Measurements from ENCODE around the gene PLA2G4D. TPM values are rescaled to one million over a fixed set of nuclear protein-coding genes. Genes with fewer than 3 reads are reported as not detected.

The PLA2G4D gene
- total RNA-seq, 1 donor from 2014 or later = not detected

- no peak for ATAC-seq (ENCODE audit: low read depth)
- intact Hi-C loops (cut with micrococcal nuclease) = loop anchor here (2.0 kb wide), 1 partner anchor 22 kb away; no protein-coding TSS in a partner anchor
- no peaks in the 10 kb centered on the region for H3K36me3 Mint-ChIP-seq (ENCODE audit: low read depth)
- TF ChIP-seq, protein P1, sequence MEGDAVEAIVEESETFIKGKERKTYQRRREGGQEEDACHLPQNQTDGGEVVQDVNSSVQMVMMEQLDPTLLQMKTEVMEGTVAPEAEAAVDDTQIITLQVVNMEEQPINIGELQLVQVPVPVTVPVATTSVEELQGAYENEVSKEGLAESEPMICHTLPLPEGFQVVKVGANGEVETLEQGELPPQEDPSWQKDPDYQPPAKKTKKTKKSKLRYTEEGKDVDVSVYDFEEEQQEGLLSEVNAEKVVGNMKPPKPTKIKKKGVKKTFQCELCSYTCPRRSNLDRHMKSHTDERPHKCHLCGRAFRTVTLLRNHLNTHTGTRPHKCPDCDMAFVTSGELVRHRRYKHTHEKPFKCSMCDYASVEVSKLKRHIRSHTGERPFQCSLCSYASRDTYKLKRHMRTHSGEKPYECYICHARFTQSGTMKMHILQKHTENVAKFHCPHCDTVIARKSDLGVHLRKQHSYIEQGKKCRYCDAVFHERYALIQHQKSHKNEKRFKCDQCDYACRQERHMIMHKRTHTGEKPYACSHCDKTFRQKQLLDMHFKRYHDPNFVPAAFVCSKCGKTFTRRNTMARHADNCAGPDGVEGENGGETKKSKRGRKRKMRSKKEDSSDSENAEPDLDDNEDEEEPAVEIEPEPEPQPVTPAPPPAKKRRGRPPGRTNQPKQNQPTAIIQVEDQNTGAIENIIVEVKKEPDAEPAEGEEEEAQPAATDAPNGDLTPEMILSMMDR (IDR thresholded peaks at IDR 0.05) = no peak
- ChIA-PET CTCF (no interaction called here), POLR2A (no interaction called here)
- H3K27ac Mint-ChIP-seq = peak overlapping the region; percentile 68
- no peak for DNase-seq
- no peaks in the 10 kb centered on the region for H3K27me3 Mint-ChIP-seq
- peak overlapping the region; percentile 30 for H3K4me3 Mint-ChIP-seq
- H3K4me1 Mint-ChIP-seq = peaks cover 35% of the 10 kb centered on the region
- H3K9me3 Mint-ChIP-seq = no peaks in the 10 kb centered on the region
Observed at GRCh38 chr15:42034628-42035434, 59.5 kb downstream of the PLA2G4D start.

GRCh38 chr15:42033214-42033873 lies 61.0 kb downstream of the PLA2G4D start:
- Mint-ChIP-seq H3K4me1 (peaks cover 35% of the 10 kb centered on the region), H3K9me3 (no peaks in the 10 kb centered on the region), H3K27ac (peak overlapping the region; percentile 10), H3K4me3 (no peak overlapping the region), H3K36me3 (ENCODE audit: low read depth) (no peaks in the 10 kb centered on the region), H3K27me3 (no peaks in the 10 kb centered on the region)
- CTCF ChIA-PET = no interaction called here
- ATAC-seq (ENCODE audit: low read depth) (peak; percentile 55), DNase-seq (no peak)
- POLR2A ChIA-PET = no interaction called here
- intact Hi-C loops (cut with micrococcal nuclease) = no loop called here
- TF ChIP-seq, protein P1 (IDR thresholded peaks at IDR 0.05) = no peak

- H3K36me3 Mint-ChIP-seq (ENCODE audit: low read depth) = no peaks in the 10 kb centered on the region
- POLR2A ChIA-PET = no interaction called here
- no peak overlapping the region for H3K4me3 Mint-ChIP-seq
- DNase-seq (no peak), ATAC-seq (ENCODE audit: low read depth) (no peak)
- H3K9me3 Mint-ChIP-seq = no peaks in the 10 kb centered on the region
- TF ChIP-seq, protein P1 (IDR thresholded peaks at IDR 0.05) = no peak
- no peaks in the 10 kb centered on the region for H3K27me3 Mint-ChIP-seq
- H3K27ac Mint-ChIP-seq = peak overlapping the region; percentile 10
- intact Hi-C loops (cut with micrococcal nuclease) = no loop called here
- CTCF ChIA-PET = no interaction called here
- H3K4me1 Mint-ChIP-seq = peaks cover 35% of the 10 kb centered on the region
Observed at GRCh38 chr15:42032376-42033213, 61.8 kb downstream of the PLA2G4D start.

DNA sequence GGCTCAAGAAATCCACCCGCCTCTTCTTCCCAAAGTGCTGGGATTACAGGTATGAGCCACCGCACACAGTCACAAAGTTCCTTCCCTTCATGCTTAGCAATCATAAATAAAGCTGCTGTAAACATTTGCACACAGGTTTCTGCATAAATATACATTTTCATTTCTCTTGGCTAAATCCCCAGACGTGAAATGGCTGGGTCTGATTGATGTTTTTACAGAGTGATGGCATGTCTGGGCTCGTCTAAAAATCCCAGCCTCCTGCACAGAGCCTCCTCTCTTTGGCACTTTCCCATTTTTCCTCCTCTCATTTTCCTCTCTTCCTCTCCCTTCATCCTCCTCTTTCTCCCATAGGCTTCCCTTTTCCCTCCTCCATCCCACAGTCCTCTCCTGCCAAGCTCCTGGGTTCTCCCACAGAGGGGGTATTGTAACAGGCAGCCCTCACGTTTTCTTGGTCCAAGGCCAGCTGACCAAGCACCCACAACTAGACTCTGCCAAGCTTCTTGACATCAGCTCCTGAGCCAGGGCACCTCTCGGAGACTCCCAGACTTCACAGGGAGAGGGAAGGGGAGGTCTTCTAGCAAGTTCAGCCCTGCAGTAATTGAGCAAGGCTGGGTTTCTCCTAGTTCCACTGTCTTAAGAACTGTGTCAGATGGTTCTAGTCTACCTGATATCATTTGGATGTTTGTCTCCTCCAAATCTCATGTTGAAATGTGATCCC lies 63.0 kb downstream of the PLA2G4D start:
- ATAC-seq (ENCODE audit: low read depth) (no peak), DNase-seq (no peak)
- H3K27me3 Mint-ChIP-seq = peaks cover 1% of the 10 kb centered on the region
- no peak overlapping the region for H3K27ac Mint-ChIP-seq
- ChIA-PET POLR2A (no interaction called here), CTCF (no interaction called here)
- TF ChIP-seq, protein P1 (IDR thresholded peaks at IDR 0.05) = no peak
- H3K4me1 Mint-ChIP-seq = peaks cover 32% of the 10 kb centered on the region
- H3K36me3 Mint-ChIP-seq (ENCODE audit: low read depth) = no peaks in the 10 kb centered on the region
- intact Hi-C loops (cut with micrococcal nuclease) = no loop called here
- no peak overlapping the region for H3K4me3 Mint-ChIP-seq
- no peaks in the 10 kb centered on the region for H3K9me3 Mint-ChIP-seq

Data from activated B cell treated with CpG ODN at 0.5 μM for 24 hours (primary cell).